ENCODE data around the gene RGPD8.

DNA sequence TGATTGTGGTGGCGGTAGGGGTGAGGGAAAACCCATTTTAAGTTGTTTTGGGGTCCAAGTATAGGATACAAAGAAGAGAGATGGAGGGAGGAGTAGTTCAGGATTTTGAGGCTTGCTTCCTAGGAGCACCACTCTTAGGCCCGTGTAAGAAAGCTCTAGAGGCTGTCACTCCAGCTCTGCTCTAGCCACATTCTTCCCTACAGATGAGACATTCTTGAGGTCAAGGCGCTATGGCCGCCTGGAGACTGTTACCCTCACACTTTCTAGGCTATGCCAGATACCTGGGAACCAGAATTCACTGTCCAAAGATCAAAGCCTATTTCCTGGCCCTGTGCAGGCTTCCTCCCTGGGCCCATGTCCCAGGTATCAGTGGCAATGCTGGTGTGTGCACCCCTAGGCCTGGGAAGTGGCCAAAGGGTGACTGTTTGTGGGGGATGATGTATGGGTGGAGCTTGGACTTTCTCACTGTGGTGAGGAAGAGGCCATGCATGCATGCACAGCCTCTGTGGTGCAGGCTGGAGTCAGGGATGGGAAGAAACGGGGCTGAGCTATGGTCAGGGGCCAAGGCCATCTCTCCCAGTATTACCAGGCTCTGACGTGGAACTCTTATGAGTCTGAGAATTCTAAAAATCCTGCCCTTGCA lies 41.5 kb upstream of the RGPD8 start:
- no peak for TF ChIP-seq CTCF (IDR thresholded peaks at IDR 0.05)
- no peak for TF ChIP-seq EZH2 (IDR thresholded peaks at IDR 0.05; ENCODE audit: borderline replicate concordance, insufficient read depth, low read depth, low read length, poor library complexity, severe bottlenecking)
